ENCODE results near the gene ASAH2B. TPM values are rescaled to one million over a fixed set of nuclear protein-coding genes. Genes with fewer than 3 reads are reported as not detected.

The ASAH2B gene
- total RNA-seq, 1 donor from 2014 or later, result 6.0 TPM

GRCh38 chr10:50794490-50794889 lies 54.8 kb downstream of the ASAH2B start:
- Mint-ChIP-seq H3K4me1 (ENCODE audit: unreplicated experiment) (no peaks in the 10 kb centered on the region), H3K9me3 (no peaks in the 10 kb centered on the region)

DNA sequence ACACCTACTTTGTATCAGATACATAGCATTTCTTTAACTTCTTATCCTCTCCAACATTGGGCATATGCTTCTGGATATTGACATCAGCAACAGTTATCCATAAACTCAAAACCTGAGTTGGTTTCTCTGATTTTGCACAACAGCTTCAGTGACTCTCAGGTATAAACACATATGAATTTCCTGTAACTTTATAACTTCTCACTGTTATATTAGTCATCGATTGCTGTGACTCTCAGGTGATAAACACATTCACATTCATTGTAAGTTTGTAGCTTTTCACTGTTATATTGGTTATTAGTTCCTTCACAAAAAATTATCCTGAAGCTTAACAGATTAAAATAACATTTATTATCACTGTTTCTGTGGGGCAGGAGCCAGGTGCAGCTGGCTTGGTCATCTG lies 57.0 kb downstream of the ASAH2B start:
- no peak for DNase-seq (ENCODE audit: extremely low spot score, unreplicated experiment)
- no peak overlapping the region for H3K4me3 Mint-ChIP-seq
- H3K27ac Mint-ChIP-seq, result no peak overlapping the region
- H3K27me3 Mint-ChIP-seq, result no peaks in the 10 kb centered on the region
- TF ChIP-seq, protein P1, sequence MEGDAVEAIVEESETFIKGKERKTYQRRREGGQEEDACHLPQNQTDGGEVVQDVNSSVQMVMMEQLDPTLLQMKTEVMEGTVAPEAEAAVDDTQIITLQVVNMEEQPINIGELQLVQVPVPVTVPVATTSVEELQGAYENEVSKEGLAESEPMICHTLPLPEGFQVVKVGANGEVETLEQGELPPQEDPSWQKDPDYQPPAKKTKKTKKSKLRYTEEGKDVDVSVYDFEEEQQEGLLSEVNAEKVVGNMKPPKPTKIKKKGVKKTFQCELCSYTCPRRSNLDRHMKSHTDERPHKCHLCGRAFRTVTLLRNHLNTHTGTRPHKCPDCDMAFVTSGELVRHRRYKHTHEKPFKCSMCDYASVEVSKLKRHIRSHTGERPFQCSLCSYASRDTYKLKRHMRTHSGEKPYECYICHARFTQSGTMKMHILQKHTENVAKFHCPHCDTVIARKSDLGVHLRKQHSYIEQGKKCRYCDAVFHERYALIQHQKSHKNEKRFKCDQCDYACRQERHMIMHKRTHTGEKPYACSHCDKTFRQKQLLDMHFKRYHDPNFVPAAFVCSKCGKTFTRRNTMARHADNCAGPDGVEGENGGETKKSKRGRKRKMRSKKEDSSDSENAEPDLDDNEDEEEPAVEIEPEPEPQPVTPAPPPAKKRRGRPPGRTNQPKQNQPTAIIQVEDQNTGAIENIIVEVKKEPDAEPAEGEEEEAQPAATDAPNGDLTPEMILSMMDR (conservative IDR thresholded peaks at IDR 0.05), result no peak
- no peaks in the 10 kb centered on the region for H3K4me1 Mint-ChIP-seq (ENCODE audit: unreplicated experiment)
- no peaks in the 10 kb centered on the region for H3K9me3 Mint-ChIP-seq
- no peaks in the 10 kb centered on the region for H3K36me3 Mint-ChIP-seq

More at GRCh38 chr10:50794490-50794889, 54.8 kb downstream of the ASAH2B start:
- H3K4me3 Mint-ChIP-seq, result no peak overlapping the region
- H3K36me3 Mint-ChIP-seq, result no peaks in the 10 kb centered on the region
- H3K27me3 Mint-ChIP-seq, result no peaks in the 10 kb centered on the region
- TF ChIP-seq, protein P1 (conservative IDR thresholded peaks at IDR 0.05), result no peak
- DNase-seq (ENCODE audit: extremely low spot score, unreplicated experiment), result no peak
- no peak overlapping the region for H3K27ac Mint-ChIP-seq

DNA sequence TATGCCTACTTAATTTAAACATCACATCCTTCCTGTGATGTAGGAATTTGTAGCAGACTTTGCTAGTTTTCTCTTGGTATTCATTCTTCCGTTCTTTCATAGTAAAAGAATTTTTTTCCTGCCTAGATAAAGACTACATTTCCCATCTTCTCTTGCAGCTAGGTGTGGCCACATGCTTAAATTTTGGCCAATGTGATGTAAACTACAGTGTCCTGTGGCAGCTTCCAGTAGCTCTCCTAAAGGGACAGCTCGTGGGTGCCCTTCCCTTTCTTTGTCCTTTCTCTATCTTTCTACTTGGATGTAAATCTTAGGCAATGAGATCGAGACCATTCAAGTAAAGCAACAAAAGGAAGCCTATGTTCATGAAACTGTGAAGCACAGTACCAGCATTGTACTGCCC lies 58.6 kb downstream of the ASAH2B start:
- TF ChIP-seq, protein P1 (conservative IDR thresholded peaks at IDR 0.05), result no peak
- Mint-ChIP-seq H3K27me3 (no peaks in the 10 kb centered on the region), H3K27ac (no peak overlapping the region), H3K4me3 (no peak overlapping the region), H3K9me3 (no peaks in the 10 kb centered on the region), H3K36me3 (no peaks in the 10 kb centered on the region), H3K4me1 (ENCODE audit: unreplicated experiment) (no peaks in the 10 kb centered on the region)
- no peak for DNase-seq (ENCODE audit: extremely low spot score, unreplicated experiment)

DNA sequence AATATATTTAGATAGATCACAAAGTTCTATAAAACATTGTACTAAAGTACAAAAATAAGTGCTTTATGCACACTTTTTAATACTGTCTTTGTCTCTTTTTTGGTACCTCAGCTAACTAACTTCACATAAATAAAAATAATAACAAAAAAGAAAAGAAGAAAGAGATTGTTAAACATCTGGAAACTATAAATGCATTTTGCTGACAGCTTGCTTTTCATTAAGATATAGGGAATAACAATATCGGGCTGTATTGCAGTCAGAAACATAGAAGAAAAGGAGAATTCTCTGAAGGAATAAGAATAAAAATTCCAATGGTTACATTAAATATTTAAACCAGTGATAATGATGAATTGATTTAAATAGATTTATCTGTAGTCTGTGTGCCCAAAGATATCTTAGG lies 59.9 kb downstream of the ASAH2B start:
- Mint-ChIP-seq H3K36me3 (no peaks in the 10 kb centered on the region), H3K27ac (no peak overlapping the region), H3K4me1 (ENCODE audit: unreplicated experiment) (no peaks in the 10 kb centered on the region), H3K9me3 (no peaks in the 10 kb centered on the region), H3K4me3 (no peak overlapping the region), H3K27me3 (no peaks in the 10 kb centered on the region)
- no peak for DNase-seq (ENCODE audit: extremely low spot score, unreplicated experiment)
- TF ChIP-seq, protein P1 (conservative IDR thresholded peaks at IDR 0.05), result no peak

GRCh38 chr10:50805981-50806622 lies 66.4 kb downstream of the ASAH2B start:
- Mint-ChIP-seq H3K9me3 (no peaks in the 10 kb centered on the region), H3K27me3 (no peaks in the 10 kb centered on the region), H3K36me3 (no peaks in the 10 kb centered on the region), H3K27ac (no peak overlapping the region), H3K4me1 (ENCODE audit: unreplicated experiment) (no peaks in the 10 kb centered on the region), H3K4me3 (no peak overlapping the region)
- DNase-seq (ENCODE audit: extremely low spot score, unreplicated experiment), result no peak
- TF ChIP-seq, protein P1 (conservative IDR thresholded peaks at IDR 0.05), result no peak

All from type B pancreatic cell (in vitro differentiated cells).